Vagina (tissue), 2 donors: Measurements from ENCODE around the gene ARL9. TPM values are rescaled to one million over a fixed set of nuclear protein-coding genes. Genes with fewer than 3 reads are reported as not detected.
A peak's percentile ranks its signal among the peaks of the same experiment; 100 is the strongest.

ENCODE experiments used
- DNase-seq, 2 donors: peaks; one replicate each; pipeline ENCODE4 v3.0.0-alpha.2; 2017; ENCODE audit errors: extremely low spot score in 2 of 2
- H3K27ac ChIP-seq: fragments of 200-600 bp; sonication (generic); one replicate; pipeline ENCODE4 v1.5.1; 2019
- H3K27me3 ChIP-seq: fragments of 200-600 bp; sonication (generic); one replicate; pipeline ENCODE4 v1.5.1; 2019
- H3K36me3 ChIP-seq, 2 donors: fragments of 200-600 bp; sonication (generic); one replicate each; pipeline ENCODE4 v1.5.1; 2017 to 2019
- H3K4me1 ChIP-seq: fragments of 200-600 bp; sonication (generic); one replicate; pipeline ENCODE4 v1.5.1; 2019
- H3K4me3 ChIP-seq, 2 donors: fragments of 200-600 bp; sonication (generic); 1 replicate in 1 of 2; 2 replicates in 1 of 2; pipeline ENCODE4 v1.5.1; 2016 to 2019
- H3K9me3 ChIP-seq: fragments of 200-600 bp; sonication (generic); one replicate; pipeline ENCODE4 v1.5.1; 2019
- POLR2A ChIP-seq, 2 donors: fragments of 450-650 bp; IDR thresholded peaks; one replicate each; pipeline ENCODE4 v1.6.1; 2017; ENCODE audit warnings: antibody characterized with exemption in 2 of 2, mild to moderate bottlenecking in 2 of 2, moderate library complexity in 2 of 2
- POLR2AphosphoS5 ChIP-seq, 2 donors: sonication (generic); formaldehyde crosslinking; IDR thresholded peaks; one replicate each; pipeline ENCODE4 v1.9.0; 2017; ENCODE audit warnings: antibody characterized with exemption in 2 of 2, mild to moderate bottlenecking in 2 of 2, low read depth in 1 of 2; ENCODE audit not compliant: insufficient read depth in 1 of 2
- intact Hi-C: fragments of 100-400 bp; cut with DNase I; formaldehyde crosslinking; loops from one replicate; pipeline ENCODE4 v1.15.1; 2023
- total RNA-seq: library from RNA; depleted of rRNA; stranded (reverse); fragments of >200 nt; gene quantifications from one replicate; pipeline ENCODE4 v1.2.3, GENCODE V29; 2016
- TF ChIP-seq, protein P1 (sequence below), 3 experiments: fragments of 450-650 bp in 2 of 3; fragments of 200-600 bp in 1 of 3; sonication (generic) in 1 of 3; IDR thresholded peaks; one replicate each; pipeline ENCODE4 v1.5.1; 2017 to 2019; ENCODE audit warnings: antibody characterized with exemption in 3 of 3, mild to moderate bottlenecking in 2 of 3, moderate library complexity in 2 of 3

Gene ARL9
- total RNA-seq, 1 donor from 2014 or later, result not detected

DNA sequence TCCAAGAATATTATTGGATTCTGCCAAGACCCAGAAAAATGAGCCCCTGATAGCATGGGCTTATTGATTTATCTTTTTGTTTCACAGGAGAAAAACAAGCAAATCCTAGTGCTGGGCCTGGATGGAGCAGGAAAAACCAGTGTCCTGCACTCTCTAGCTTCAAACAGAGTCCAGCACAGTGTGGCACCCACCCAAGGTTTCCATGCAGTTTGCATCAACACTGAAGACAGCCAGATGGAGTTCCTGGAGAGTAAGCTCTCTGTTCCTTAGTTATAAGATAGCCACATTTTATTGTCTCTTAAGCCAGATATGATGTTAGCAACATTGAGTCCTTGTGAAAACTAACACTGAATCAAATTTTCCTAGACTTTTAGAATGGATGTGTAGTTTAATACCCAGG lies 5.5 kb downstream of the ARL9 start:
- Histone ChIP-seq H3K9me3 (no peaks in the 10 kb centered on the region), H3K4me1 (peaks cover 8% of the 10 kb centered on the region), H3K27me3 (no peaks in the 10 kb centered on the region), H3K4me3 (no peak overlapping the region), H3K36me3 (no peaks in the 10 kb centered on the region), H3K27ac (no peak overlapping the region)
- TF ChIP-seq, protein P1, sequence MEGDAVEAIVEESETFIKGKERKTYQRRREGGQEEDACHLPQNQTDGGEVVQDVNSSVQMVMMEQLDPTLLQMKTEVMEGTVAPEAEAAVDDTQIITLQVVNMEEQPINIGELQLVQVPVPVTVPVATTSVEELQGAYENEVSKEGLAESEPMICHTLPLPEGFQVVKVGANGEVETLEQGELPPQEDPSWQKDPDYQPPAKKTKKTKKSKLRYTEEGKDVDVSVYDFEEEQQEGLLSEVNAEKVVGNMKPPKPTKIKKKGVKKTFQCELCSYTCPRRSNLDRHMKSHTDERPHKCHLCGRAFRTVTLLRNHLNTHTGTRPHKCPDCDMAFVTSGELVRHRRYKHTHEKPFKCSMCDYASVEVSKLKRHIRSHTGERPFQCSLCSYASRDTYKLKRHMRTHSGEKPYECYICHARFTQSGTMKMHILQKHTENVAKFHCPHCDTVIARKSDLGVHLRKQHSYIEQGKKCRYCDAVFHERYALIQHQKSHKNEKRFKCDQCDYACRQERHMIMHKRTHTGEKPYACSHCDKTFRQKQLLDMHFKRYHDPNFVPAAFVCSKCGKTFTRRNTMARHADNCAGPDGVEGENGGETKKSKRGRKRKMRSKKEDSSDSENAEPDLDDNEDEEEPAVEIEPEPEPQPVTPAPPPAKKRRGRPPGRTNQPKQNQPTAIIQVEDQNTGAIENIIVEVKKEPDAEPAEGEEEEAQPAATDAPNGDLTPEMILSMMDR (IDR thresholded peaks at IDR 0.05), result no peak
- TF ChIP-seq POLR2A (IDR thresholded peaks at IDR 0.05), result no peak
- no peak for DNase-seq
- intact Hi-C loops, result no loop called here

- H3K4me1 ChIP-seq, result no peaks in the 10 kb centered on the region
- TF ChIP-seq POLR2A (IDR thresholded peaks at IDR 0.05) (no peak), POLR2AphosphoS5 (IDR thresholded peaks at IDR 0.05; ENCODE audit: insufficient read depth in 1 of 2, low read depth in 1 of 2) (no peak)
- TF ChIP-seq, protein P1 (IDR thresholded peaks at IDR 0.05), result no peak
- H3K36me3 ChIP-seq, result no peaks in the 10 kb centered on the region
- H3K4me3 ChIP-seq, result no peak overlapping the region
- intact Hi-C loops, result no loop called here
- DNase-seq, result no peak
- H3K27ac ChIP-seq, result no peak overlapping the region
- no peaks in the 10 kb centered on the region for H3K27me3 ChIP-seq
- H3K9me3 ChIP-seq, result no peaks in the 10 kb centered on the region
Observed at GRCh38 chr4:56512166-56512565, 6.6 kb downstream of the ARL9 start.

GRCh38 chr4:56513517-56513916 lies 7.9 kb downstream of the ARL9 start:
- no peaks in the 10 kb centered on the region for H3K27me3 ChIP-seq

DNA sequence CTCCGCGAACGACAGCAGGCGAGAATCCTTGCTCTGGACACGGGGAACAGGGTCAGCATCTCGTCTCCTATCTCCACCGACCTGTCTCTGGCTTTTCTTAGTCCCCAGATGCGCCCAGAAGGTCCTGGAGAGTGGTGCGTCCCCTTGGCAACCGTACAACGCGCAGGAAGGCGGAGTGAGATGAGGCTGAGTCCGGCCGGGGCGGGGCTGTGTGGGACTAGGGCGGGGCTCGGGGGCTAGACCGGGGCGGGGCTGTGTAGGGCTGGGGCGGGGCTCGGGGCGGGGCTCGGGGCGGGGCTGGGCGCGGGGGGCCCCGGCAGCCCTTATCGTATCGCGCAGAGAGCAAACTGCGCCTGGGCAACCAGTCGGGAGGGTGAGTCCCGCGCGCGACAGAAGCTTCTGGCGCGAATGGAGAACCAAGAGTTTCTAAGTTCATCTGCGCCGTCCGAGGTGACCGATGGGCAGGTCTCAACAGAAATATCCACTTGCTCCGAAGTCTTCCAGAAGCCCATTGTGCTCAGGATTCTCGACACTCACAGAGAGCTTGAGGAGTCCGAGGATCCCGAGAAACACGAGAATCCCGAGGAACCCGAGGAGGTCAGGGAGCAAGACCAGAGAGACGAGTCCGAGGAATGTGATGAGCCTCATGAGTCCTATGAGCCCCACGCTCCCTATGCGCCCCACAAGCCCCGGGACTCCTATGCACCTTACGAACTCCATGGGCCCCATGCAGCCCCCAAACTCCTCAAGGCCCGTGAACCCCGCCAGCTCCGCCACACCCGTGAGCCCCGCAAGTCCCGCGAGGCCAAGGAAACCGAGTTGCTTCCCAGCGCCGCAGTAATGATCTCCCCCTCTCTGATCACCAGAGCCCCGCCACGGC lies 24.9 kb downstream of the ARL9 start:
- peak overlapping the region; percentile 53 to 55 for H3K4me3 ChIP-seq
- H3K36me3 ChIP-seq, result no peaks in the 10 kb centered on the region
- intact Hi-C loops, result no loop called here
- peak in 1 of 2 donors; percentile 88 for DNase-seq
- H3K27ac ChIP-seq, result peak overlapping the region; percentile 42
- no peaks in the 10 kb centered on the region for H3K9me3 ChIP-seq
- H3K27me3 ChIP-seq, result no peaks in the 10 kb centered on the region
- H3K4me1 ChIP-seq, result peaks cover 9% of the 10 kb centered on the region
- TF ChIP-seq POLR2A (IDR thresholded peaks at IDR 0.05) (peak in 1 of 2 donors; percentile 39), POLR2AphosphoS5 (IDR thresholded peaks at IDR 0.05; ENCODE audit: insufficient read depth in 1 of 2, low read depth in 1 of 2) (peak in 1 of 2 donors; percentile 74)
- TF ChIP-seq, protein P1 (IDR thresholded peaks at IDR 0.05), result no peak

More at GRCh38 chr4:56513517-56513916, 7.9 kb downstream of the ARL9 start:
- Histone ChIP-seq H3K27ac (no peak overlapping the region), H3K36me3 (no peaks in the 10 kb centered on the region), H3K4me1 (no peaks in the 10 kb centered on the region), H3K9me3 (no peaks in the 10 kb centered on the region), H3K4me3 (no peak overlapping the region)
- TF ChIP-seq POLR2A (IDR thresholded peaks at IDR 0.05), result no peak
- TF ChIP-seq, protein P1 (IDR thresholded peaks at IDR 0.05), result no peak
- TF ChIP-seq POLR2AphosphoS5 (IDR thresholded peaks at IDR 0.05; ENCODE audit: insufficient read depth in 1 of 2, low read depth in 1 of 2), result no peak
- DNase-seq, result no peak
- intact Hi-C loops, result no loop called here

GRCh38 chr4:56531149-56531770 lies 25.7 kb downstream of the ARL9 start:
- Histone ChIP-seq H3K27ac (no peak overlapping the region), H3K9me3 (no peaks in the 10 kb centered on the region), H3K4me3 (peak overlapping the region; percentile 53 to 55), H3K4me1 (peaks cover 9% of the 10 kb centered on the region), H3K27me3 (no peaks in the 10 kb centered on the region), H3K36me3 (no peaks in the 10 kb centered on the region)
- intact Hi-C loops, result no loop called here
- TF ChIP-seq POLR2AphosphoS5 (IDR thresholded peaks at IDR 0.05; ENCODE audit: insufficient read depth in 1 of 2, low read depth in 1 of 2) (no peak), POLR2A (IDR thresholded peaks at IDR 0.05) (no peak)
- TF ChIP-seq, protein P1 (IDR thresholded peaks at IDR 0.05), result no peak
- DNase-seq, result no peak
